HG03196 (cell line): ENCODE measurements around the gene ADGRL3.
"Not testable (repeated sequence)": the region's sequence is repeated elsewhere in the genome, so short reads cannot be mapped to it uniquely, and the experiment has no call there.

Experiments
- ATAC-seq: cut with Tn5 transposase; IDR thresholded peaks from one replicate; pipeline ENCODE4 v1.9.1; 2021; ENCODE audit not compliant: unreplicated experiment

The ADGRL3 gene

GRCh38 chr4:61336488-61336887 is 136.4 kb downstream of the ADGRL3 start:
- no peak for ATAC-seq

DNA sequence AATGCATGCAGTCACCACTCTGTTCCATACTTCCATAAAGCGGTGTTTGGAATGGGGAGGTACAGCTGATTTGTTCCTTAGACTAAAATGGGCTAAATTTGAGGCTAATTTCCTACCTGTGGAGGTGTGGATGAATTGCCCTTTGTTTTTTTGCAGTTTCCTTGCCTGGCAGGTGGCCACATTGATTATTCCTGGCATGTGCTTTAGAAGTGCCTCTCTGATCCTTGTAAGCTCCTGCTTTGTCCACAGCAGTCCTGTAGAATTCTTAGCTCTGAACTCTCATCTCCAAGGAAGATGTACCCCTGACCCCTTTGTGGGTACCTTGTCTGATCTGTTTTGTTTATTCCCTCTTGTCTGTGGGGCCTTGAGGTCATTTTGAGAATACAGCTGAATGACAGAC is 136.8 kb downstream of the ADGRL3 start:
- no peak for ATAC-seq

DNA sequence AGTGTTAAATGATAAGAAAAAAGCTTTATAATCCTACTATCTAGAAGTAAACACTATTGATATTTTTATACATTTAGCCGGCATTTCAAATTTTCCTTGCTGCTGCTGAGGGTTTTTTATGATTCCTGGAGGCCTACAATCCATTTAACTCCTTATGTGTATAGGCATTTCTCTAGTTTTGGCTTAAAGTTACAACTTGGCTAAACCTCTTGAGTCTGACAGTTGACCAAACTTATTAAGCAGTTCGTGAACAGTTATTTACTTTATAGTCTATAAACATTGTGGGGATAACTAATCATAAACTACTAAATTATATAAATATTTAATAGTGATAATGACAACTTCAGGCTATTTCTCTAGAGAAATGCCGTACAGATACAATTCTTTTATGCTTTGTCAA is 141.9 kb downstream of the ADGRL3 start:
- ATAC-seq: no peak

DNA sequence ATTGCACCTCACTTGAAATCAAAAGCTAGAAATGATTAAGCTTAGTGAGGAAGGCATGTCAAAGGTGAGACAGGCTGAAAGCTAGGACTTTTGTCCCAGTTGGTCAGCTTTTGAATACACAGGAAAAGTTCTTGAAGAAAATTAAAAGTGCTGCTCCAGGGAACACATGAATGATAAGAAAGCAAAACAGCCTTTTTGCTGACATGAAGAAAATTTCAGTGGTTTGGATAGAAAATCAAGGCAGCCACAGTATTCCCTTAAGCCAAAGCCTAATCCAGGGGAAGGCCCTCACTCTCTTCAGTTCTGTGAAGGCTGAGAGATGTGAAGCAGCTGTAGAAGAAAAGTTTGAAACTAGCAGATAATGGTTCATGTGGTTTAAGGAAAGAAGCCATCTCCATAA is 150.8 kb downstream of the ADGRL3 start:
- ATAC-seq: no peak

- ATAC-seq: no peak
Measured at GRCh38 chr4:61356696-61357095, 156.6 kb downstream of the ADGRL3 start.

- no peak for ATAC-seq
Measured at GRCh38 chr4:61359301-61359700, 159.2 kb downstream of the ADGRL3 start.

DNA sequence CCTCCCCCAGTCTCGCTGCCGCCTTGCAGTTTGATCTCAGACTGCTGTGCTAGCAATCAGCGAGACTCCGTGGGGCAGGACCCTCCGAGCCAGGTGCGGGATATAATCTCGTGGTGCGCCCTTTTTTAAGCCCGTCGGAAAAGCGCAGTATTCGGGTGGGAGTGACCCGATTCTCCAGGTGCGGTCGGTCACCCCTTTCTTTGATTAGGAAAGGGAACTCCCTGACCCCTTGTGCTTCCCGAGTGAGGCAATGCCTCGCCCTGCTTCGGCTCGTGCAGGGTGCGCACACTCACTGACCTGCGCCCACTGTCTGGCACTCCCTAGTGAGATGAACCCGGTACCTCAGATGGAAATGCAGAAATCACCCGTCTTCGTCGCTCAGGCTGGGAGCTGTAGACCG is 172.7 kb downstream of the ADGRL3 start:
- ATAC-seq: not testable (repeated sequence)

- ATAC-seq: no peak
Measured at GRCh38 chr4:61373901-61374440, 173.8 kb downstream of the ADGRL3 start.

DNA sequence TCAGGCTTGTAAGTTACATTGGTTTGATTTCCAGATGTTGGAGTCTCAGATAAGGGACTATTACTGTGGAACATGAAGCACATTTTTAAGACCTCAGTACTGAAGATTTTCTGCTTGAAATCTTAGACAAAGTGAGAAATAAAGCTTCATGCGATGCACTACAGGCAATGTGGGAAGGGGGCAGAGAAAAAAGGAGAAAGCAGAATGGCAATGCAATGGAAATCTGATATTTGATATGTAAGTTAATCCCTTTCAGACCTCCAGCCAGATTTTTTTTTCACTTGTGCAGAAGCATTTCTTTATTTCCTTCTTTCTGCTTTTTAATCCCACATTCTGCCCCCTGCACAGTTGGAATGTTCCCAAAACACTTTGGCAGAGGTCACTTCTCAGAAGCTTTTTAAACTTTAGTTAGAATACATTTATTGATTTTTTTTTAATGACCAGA is 174.3 kb downstream of the ADGRL3 start:
- ATAC-seq: no peak

- no peak for ATAC-seq
Measured at GRCh38 chr4:61375301-61375700, 175.2 kb downstream of the ADGRL3 start.

DNA sequence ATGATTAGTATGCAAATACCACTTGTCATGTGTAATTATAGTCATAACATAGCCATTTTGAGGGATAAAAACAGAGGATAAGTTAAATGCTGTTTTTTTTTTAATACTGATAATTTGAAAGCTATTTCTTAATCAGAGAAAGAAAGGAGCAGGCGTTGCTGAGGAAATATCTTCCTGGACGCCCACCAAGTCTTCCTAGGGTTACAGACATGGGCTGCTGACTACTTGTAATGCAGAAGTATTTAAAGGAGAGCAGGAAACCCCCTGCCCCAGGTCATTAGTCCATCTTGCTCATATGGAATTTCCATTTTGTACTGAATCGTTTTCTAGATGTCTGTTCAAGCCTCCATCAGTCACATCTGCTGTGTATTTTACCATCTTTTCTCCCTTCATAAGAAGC is 176.2 kb downstream of the ADGRL3 start:
- ATAC-seq: no peak

GRCh38 chr4:61379406-61379805 is 179.3 kb downstream of the ADGRL3 start:
- no peak for ATAC-seq

GRCh38 chr4:61380865-61381264 is 180.7 kb downstream of the ADGRL3 start:
- no peak for ATAC-seq

DNA sequence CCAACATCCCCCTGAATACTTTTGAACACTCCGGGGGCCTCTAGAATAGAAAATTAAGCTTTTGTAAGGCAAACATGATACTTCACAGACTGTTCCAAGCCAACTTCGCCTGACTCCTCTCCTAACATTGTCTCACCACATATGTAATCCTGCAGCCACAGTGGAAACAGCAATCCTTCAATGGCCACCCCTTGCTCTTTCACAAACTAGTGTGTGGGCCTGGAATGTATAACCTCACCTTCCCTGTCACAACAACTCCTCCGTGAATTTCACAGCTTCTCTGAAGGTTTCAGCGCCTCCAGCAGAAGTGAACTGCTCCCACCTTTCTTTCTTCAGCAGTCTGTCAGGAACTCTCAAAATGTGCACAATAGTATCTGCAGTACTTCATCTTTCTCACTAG is 185.1 kb downstream of the ADGRL3 start:
- no peak for ATAC-seq

- ATAC-seq: not testable (repeated sequence)
Measured at GRCh38 chr4:61387372-61387771, 187.2 kb downstream of the ADGRL3 start.

DNA sequence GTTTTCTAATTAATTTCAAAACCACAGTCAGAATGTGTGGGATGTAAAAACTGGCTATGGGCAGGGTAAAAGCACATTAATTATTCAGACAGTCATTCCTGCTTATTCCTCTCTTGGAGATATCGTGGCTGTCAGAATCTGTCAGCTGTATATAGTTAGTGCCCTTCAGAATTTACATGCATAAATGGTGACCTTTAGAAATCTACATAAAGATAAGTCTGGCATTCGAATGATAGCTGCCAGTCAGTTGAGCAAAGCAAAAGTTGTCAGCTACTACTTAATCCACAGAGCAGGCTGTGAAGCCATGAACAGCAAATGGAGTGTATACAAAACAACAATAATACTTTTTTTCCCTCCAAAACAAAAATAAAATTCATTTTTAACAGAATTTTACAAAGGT is 189.5 kb downstream of the ADGRL3 start:
- ATAC-seq: no peak

GRCh38 chr4:61395754-61396153 is 195.6 kb downstream of the ADGRL3 start:
- no peak for ATAC-seq

DNA sequence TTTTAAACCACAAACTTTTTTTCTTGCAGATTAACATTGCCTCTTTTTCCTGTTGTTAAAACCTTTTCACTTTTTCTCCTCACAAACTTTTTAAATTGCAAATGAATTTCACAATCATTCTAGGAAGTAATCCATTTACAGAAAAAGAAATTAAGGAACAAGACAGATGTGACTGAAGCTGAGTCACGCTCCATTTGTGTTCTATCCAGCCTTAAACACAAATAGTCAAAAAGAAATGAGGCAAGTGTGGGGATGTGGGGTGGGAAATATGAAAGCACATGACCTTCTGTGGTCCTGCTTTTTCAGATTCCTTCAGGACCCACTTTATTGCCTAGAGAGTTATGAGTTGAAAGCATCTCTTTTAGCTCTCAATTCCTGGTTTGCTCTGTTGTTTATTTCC is 197.0 kb downstream of the ADGRL3 start:
- ATAC-seq: no peak

GRCh38 chr4:61400439-61401038 is 200.4 kb downstream of the ADGRL3 start:
- ATAC-seq: no peak

- ATAC-seq: no peak
Measured at GRCh38 chr4:61401771-61402170, 201.6 kb downstream of the ADGRL3 start.

GRCh38 chr4:61405307-61405706 is 205.2 kb downstream of the ADGRL3 start:
- no peak for ATAC-seq

DNA sequence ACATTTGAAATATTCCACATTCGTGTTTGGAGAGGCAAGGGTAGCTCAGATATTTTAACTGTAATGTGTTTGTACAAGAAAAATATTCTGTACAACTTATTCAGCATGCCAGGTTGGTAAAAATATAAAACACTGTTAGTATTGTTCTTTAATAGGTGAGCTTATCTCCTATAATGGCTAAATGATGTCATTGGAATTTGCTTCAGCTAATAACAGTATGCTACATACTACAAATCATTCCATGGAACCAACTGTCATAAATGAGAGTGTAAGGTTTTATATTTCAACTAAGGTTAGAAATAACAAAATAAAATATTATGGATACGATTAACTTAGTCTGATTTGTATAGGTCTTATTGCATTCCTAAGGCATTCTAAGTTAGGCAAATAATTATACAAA is 206.6 kb downstream of the ADGRL3 start:
- ATAC-seq: no peak
